Transverse colon (tissue), 4 donors: ENCODE data around the gene CDH11.

ENCODE experiments used
- POLR2AphosphoS5 ChIP-seq, 3 donors: sonication (generic); formaldehyde crosslinking; IDR thresholded peaks; one replicate each; pipeline ENCODE4 v1.6.1; 2016; ENCODE audit warnings: antibody characterized with exemption in 3 of 3
- TF ChIP-seq, protein P1 (sequence below), 5 experiments: fragments of 200-600 bp in 3 of 5; fragments of 450-650 bp in 2 of 5; sonication (generic) in 3 of 5; IDR thresholded peaks; 1 replicate in 2 of 5; 2 replicates in 3 of 5; pipeline ENCODE4 v1.5.1; 2016 to 2017; ENCODE audit warnings: antibody characterized with exemption in 5 of 5, inconsistent platforms in 3 of 5, mild to moderate bottlenecking in 2 of 5, moderate library complexity in 1 of 5

DNA sequence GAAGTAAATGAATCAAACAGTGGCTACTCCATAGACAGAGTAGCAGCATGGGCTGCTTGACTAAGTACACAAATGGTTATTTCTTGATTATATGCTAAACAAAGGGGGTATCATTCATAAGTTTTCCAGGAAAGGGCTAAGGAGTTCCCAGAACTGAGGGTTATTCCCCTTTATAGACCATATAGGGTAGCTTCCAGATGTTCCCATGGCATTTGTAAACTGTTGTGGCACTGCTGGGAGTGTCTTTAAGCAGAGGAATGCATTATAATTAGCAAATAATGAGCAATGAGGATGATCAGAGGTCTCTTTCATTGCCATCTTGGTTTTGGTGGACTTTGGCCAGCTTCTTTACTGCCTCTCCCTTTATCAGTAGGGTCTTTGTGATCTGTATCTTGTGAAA is 105.1 kb downstream of the CDH11 start:
- no peak for TF ChIP-seq POLR2AphosphoS5 (IDR thresholded peaks at IDR 0.05)
- TF ChIP-seq, protein P1, sequence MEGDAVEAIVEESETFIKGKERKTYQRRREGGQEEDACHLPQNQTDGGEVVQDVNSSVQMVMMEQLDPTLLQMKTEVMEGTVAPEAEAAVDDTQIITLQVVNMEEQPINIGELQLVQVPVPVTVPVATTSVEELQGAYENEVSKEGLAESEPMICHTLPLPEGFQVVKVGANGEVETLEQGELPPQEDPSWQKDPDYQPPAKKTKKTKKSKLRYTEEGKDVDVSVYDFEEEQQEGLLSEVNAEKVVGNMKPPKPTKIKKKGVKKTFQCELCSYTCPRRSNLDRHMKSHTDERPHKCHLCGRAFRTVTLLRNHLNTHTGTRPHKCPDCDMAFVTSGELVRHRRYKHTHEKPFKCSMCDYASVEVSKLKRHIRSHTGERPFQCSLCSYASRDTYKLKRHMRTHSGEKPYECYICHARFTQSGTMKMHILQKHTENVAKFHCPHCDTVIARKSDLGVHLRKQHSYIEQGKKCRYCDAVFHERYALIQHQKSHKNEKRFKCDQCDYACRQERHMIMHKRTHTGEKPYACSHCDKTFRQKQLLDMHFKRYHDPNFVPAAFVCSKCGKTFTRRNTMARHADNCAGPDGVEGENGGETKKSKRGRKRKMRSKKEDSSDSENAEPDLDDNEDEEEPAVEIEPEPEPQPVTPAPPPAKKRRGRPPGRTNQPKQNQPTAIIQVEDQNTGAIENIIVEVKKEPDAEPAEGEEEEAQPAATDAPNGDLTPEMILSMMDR (IDR thresholded peaks at IDR 0.05), result no peak
